NCI-H2029 (cell line): ENCODE results near the gene SCCPDH.
"Not testable (repeated sequence)": the region's sequence is repeated elsewhere in the genome, so short reads cannot be mapped to it uniquely, and the experiment has no call there.

ENCODE experiments used
- DNase-seq: peaks from one replicate; lab custom pipeline; 2025; lab: John Stamatoyannopoulos, UW

The SCCPDH gene, protein sequence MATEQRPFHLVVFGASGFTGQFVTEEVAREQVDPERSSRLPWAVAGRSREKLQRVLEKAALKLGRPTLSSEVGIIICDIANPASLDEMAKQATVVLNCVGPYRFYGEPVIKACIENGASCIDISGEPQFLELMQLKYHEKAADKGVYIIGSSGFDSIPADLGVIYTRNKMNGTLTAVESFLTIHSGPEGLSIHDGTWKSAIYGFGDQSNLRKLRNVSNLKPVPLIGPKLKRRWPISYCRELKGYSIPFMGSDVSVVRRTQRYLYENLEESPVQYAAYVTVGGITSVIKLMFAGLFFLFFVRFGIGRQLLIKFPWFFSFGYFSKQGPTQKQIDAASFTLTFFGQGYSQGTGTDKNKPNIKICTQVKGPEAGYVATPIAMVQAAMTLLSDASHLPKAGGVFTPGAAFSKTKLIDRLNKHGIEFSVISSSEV

DNA sequence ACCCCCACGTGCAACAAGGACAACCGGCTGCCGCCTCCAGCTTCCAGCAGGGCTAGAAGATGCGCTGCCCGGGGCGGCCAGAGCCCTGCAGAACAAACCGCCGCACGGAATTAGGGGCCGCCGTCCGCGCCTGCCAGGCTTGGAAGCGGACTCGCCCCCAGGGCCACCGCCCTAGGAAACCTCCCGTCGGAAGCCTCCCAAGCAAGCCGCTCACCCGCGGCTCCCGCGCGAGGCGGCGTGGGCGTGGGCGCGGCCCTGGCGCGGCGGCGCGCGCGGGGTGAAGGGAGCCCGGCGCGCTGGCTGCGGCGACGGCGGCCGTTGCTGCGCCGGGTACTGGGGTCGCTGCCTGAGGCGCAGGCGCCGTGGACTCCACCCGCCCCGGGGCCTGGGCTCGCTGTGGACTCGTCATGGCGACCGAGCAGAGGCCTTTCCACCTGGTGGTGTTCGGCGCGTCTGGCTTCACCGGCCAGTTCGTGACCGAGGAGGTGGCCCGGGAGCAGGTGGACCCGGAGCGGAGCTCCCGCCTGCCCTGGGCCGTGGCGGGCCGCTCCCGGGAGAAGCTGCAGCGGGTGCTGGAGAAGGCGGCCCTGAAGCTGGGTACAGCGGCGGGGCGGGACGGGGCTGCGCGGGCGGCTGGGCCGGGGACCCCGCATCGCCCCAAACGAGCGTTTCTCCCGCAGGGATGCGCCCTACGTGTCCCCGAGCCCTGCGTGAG is at the start of gene SCCPDH:
TSS of gene SCCPDH (plus strand) at position 394 of the 715 bp plus-strand sequence. CDS start at position 408, 14 bp downstream.
- DNase-seq, result peak; percentile 21

DNA sequence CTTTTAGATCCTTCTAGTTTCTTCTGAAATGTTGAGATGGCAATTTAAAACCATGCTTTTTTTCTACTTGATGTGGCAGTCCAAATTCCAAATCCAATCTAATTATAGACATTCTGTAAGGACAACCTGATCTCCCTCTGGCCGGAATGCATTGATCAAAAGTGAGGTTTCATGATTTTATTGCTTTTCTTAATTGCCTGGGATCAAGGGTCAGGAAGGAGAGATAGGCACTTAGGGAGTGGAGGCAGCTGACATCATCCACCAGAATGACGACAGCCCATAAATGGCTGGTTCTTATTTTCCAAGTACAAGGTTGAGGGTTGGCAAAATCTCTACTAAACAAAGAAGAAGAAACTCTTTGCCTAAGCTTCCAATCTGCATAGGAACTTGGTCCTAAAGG is 46.4 kb upstream of the SCCPDH start:
- no peak for DNase-seq

DNA sequence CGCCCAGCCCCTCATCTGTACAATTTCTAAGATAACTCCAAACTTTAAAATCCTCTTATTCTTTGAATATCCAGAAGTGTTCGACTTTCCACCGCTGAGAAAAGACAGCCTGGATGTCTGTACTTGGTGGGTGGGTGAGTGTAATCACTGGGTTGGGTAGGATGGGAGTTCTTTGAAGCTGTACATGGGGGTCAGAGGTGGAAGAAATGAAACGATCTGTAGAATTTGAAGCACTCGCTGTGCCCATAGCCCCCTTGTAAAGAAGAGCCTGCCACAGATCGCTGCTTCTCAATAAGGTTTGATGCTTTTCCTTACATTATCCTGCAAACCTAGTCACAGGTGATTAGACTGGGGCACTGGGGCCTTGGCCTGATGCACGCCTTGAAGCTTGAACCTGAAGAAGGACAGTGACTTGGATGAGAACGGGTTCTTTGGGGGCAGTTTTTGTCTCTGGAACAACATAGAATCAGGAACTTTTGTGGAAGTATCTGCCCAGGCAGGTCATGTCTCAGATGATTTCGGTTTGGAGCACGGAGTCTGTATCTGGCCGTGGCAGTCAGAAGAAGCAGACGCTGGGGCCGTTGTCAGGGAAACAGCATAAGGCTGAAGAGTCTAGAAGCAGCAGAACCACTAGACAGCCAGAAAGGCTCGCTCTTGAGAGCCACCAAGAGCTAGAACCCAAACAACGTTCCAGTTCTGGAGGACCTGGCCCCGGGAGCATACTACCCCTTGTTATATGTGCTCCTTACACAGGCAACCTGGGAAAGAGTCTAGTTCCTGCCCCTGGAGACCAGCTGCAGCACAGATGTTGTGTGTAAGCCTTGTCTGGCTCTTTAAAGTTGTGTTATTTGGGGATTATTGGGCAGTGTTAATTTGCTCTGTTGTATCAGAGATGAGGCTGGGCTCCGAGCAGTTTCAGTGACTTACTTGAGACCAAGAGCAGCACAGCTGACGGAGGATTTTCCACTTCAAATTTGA is 45.1 kb upstream of the SCCPDH start:
- no peak for DNase-seq

DNA sequence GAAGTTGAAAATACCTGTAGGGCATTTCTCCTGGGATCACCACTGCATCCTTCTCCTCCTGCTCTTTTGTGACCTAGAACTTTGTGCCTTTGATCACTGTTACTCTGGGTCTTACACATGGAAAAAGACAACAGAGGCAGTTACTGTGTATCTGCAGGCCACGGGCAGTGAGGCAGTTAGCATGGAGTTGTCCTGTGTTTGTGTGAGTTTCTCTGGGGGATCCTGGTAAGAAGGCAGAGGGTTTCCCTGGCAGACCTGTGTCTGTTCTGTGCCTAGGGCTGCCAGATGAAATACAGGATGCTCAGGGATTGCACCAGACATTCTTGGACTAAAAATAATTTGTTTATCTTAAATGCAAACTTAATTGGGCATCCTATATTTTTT is 44.4 kb upstream of the SCCPDH start:
- no peak for DNase-seq

DNA sequence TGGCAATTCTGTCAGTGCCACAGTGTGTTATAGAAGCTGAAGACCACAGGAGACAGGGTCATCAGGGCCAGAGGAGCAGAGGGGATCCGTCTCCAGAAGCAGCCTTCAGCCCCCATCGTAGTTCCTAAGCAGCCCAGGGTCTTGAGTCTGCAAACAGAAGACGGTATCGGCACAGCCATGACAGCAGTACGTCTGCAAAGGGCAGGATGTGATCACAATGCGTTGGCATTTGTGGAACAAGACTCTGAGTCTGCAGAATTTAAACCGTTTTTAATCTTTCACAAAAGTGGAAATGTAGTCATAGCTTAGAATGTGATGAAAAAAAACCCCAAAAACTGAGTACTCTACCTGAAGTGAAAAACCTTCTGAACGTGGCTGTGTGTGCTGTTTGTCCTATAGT is 44.0 kb upstream of the SCCPDH start:
- no peak for DNase-seq

DNA sequence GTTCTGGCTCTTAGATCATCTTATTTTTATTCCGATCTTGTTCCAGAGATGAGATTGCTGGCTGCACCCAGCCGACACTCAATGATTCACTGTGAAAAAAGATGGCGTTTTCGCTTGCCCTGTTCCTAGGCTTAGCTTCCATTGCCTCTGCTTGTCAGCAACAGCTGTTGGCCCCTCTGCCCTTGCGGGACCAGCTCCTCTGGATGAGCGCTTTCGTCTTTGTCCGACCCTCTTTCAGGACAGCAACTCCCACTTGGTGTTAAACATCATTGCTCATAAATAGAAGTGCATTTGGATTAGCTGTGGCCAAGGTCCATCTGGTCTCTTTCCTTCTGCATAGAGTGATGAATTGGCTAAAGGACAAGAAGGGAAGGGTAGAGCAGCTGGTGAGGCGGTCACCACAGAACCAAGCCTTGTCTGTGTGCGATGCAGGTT is 43.5 kb upstream of the SCCPDH start:
- no peak for DNase-seq

DNA sequence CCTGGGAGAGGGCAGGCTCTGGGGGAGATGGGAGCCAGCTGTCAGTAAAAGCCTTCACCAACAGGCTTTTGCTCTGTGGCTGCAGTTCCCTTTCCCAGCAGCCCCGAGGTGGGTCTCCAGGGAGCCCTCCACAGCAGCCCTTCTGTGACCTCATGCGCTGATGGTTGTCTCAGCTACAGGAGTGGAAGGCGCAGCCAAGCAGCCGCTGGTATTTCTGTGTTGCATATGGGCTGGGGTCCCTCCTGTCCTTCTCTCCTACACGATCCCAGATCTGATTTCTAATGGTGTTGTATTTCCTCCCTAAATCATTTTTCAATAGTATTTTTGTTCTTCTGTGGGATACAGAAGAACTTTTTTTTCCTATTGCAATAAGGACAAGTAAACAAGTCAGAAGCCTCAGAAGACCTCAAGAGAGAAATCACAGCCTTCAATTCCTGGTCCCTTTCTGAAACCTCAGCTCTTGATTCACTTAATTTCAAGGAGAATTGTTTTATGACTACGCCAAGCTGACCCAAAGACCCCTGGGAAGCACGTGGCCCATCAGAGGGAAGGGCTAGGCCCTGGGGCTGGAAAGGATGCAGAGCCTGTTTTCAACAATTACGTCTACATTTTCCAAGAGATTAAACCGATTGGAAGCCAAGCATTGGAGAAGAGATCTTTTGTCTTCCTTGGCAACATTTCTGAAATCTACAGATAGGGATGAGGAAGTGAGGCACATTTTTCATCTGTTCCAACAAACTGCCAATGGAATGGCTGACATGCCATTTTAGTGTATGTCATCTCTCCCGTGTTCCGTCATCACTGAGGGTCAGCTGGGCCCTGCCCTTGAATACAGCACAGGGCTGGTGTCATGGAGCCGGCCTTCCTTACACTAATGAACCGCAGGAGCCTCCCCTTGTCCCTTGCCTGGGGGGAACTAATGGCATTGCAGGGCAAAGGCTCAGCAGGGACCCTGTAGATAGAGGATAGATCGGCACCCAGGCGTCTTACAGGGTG is 42.0 kb upstream of the SCCPDH start:
- no peak for DNase-seq

DNA sequence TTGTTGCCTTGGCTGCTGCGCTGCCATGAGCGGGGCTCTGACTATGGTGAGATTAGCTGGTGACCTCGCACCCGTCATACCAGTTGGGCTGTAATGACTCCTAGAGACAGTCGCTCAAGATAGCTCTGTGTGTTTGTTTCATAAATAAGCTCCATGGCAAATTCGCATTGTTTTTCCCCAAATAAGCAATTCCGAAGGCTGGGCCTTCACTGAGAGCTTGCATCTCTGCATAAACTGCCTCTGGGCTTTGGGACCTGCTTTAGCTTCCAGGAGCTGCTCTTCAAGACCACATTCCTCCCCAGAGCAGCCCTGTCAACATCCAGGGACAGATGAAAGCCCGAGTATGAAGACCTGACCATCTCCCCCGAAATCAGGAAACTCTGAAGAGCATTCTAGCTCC is 40.7 kb upstream of the SCCPDH start:
- DNase-seq, result no peak

DNA sequence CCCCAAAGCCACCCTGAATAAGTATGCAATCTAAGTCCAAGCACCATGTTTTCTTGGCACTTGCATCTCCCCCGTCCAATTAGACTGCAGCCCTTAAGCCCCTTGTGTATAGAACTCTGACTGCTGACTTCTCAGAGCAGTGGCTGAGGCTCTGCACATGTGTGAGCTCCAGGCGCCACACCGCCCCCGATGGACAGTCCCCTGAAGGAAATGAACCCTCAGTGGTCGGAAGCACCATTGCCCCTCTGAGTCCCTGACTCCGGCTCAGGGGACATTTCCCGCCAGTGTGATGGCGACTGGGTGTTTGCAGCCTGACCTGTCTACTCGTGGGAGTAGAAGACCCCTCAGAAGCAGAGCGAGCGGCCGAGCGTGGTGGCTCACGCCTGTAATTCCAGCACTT is 37.2 kb upstream of the SCCPDH start:
- no peak for DNase-seq

DNA sequence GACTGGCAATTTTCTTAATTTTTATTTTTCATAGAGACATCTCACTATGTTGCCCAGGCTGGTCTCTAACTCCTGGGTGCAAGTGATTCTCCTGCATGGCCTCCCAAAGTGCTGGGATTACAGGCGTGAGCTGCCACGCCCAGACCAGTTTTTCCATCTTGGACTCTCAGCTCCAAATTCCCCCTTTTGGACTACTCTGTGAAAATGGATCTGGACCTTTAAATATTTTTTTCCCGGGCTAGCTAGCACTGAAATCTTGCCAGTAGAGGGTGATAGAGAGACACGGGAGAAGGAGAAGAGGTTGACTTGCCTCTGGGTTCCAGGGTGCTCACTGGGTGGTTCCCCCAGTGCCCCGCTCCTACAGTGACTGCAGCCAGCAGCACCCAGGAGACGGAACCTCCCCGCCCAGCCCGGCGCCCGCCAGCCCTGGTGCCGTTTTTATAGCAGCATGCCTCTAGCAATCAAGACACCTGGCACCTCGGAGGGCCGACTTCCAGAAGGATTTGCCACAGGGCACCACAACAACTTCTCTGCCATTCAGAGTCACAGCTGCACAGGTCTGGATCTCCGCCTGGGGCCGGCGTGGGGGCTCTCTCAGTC is 34.7 kb upstream of the SCCPDH start:
- peak; percentile 58 for DNase-seq

DNA sequence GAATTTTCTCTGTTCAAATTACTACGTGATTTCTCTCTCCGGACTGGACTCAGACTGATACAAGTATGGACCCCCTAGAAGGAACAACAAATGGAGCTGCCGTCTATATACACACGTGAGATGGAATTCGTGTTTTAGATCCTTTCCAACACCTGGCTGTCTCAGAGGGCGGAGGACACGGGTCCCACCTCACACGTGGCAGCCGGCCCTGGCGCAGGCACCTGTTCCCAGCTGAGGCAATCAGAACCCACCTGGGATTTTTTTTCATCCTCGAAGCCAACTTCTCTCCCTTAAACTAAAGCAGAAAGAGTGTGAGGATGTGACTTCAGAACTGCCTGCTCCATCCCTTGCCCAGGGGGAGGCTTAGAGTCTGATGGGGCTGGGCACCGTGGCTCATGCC is 34.1 kb upstream of the SCCPDH start:
- DNase-seq, result no peak

DNA sequence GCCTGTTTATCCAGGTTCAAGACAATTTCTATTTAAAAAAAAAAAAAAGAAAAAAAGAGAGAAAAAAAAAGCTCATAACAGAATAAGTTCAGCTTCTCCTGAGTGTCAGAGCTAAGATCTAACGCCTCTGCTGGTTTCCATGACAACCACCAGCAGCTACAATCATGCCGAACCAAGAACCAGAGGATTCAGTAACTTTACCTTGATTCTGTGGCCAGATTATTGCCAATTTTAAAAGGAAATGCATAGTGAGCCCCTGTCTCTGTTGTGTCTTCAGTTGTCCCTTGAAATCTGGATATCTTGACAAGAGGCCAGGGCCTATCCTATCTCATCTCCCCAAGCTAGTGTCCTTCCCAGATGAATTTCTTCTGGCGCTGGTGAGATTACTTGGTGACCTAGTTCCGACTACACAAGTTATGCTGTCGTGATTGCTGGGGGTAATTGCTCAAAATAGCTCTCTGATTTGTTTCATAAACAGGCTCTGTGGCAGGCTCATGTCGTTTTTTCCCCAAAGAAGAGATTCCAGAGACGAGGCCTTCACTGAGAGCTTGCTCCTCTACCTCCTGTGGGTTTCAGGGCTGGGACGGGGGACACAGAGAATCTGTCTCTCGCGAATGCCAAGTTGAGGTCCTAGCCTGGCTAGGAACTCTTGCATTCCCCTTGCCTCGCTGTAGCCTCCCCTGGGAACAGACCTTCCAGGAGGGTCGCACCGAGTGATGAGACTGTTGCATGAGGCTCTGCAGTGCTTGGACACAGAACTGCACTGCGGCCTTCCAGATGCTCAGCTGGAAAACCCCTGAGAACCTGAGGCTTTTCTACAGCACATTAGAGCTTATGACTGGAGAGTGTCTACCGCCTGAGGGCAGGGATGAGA is 32.4 kb upstream of the SCCPDH start:
- DNase-seq, result no peak

DNA sequence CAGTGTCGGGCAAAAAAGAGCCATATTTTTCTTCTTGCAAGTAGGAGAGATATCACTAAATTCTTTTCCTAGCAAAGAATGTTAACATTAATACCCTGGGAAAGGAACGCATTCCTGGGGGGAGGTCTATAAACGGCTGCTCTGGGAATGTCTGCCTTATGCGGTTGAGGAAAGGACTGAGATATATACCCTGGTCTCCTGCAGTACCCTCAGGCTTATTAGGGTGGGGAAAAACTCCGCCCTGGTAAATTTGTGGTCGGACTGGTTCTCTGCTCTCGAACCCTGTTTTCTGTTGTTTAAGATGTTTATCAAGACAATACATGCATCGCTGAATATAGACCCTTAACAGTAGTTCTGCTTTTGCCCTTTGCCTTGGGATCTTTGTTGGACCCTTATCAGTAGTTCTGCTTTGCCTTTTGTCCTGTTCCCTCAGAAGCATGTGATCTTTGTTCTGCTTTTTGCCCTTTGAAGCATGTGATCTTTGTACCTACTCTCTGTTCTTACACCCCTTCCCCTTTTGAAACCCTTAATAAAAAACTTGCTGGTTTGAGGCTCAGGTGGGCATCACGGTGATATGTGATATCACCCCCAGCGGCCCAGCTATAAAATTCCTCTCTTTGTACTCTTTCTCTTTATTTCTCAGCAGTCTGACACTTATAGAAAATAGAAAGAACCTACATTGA is 29.9 kb upstream of the SCCPDH start:
- not testable (repeated sequence) for DNase-seq

DNA sequence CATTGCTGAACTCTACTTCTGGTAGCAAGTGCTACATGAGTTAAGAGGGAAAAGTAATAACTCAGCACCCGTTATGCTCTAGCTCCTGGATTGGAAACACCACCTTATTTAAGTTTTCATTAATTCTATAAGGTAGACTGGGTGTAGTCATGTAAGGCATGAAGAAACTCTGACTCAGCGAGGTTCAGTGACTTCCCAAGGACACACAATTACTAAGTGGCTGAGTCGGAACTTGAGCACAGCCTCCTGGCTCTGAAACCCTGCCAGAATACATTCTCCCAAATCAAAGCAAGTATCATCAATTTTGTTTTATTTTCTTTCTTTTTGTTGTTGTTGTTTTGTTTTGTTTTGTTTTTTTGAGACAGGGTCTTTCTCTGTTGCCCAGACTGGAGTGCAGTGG is 29.1 kb upstream of the SCCPDH start:
- DNase-seq, result no peak

DNA sequence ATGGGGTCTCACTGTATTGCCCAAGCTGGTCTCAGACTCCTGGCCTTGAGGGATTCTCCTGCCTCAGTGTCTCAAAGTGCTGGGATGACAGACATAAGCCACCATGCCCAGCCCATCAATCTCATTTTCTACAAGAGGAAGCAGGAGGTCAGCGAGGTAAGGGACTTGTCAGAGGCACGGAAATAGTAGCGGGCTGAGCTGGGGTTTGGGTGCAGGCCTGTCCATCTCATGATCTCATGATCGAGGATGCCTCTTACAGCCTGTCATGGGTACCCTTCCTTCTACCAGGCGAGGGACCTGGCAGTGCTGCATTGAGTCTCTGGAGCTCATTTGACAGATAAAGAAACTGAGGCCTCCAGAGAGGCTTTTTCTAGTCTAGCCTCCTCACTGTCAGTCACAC is 28.5 kb upstream of the SCCPDH start:
- no peak for DNase-seq

DNA sequence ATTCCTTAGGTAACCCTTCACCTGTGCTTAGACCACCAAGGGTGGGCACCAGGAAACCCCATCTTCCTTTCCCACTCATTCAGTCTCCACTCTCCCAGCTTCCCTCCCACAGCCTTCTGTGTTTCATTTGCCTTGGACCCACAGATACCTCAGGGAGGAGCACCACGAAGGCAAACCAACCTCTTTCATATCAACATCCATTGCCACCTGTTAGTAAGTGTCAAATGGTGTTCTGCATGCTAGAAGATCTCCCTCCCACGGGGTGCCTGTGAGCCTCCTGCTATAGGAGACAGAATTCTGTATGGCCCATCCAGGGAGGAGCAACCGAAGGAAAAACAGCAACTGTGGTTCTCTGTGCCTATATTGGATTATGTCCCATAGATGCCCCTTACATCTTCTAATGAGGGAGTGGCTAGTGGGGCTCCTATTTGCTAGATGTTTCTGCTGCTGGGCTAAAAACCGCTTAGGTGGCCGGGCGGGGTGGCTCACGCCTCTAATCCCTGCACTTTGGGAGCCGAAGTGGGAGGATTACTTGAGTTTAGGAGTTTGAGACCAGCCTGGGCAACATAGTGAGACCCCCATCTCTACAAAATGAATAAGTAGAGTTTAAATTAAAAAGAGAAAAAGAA is 25.6 kb upstream of the SCCPDH start:
- DNase-seq, result no peak

DNA sequence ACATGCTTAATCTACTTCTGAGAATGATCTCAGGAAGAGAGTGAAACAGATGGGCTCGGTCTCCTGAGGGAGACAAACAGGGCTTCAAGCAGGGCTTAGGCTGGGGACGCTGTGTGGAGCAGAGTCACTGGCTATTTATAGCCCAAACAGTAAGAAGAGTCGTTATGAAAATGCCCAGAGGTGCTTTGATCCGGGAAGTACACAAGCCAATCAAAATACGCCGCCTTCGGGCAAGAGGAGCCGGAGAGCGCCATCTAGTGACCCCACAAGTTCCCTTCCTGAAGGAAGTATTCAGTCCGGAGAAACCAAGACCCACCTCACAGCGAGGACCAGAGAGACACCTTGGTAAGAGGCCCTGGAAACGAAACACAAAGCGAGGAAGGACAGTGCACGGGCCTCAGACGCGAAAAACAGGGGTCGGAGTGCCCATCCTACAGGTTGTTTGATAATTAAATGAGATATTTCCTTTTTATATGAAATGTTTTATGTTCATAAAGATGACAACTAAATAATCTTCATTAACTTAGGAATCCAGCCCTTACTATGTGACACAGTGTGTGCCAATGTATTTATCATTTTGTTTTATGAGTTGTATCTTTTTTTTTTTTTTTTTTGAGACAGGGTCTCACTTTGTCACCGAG is 25.0 kb upstream of the SCCPDH start:
- DNase-seq, result peak; percentile 89

DNA sequence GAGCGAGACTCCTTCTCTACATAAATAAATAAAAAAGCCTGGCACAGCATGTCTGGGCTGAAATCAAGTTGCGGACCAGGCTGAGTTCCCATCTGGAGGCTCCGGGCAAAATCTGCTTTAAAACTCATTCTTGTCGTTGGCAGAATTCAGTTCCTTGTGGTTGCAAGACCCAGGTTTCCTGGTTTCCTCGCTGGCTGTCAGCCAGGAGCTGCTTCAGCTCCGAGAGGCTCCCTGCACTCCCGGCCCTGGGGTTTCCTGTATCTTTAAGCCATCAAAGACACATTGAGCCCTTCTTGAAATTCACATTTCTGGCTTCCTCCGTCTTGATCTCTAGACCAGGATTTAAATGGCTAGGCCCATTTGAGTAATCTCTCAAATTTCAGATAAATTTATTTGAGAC is 20.6 kb upstream of the SCCPDH start:
- DNase-seq, result peak; percentile 9
